Testis (tissue), 3 donors: ENCODE measurements around the gene FIGNL2. TPM values are rescaled to one million over a fixed set of nuclear protein-coding genes. Genes with fewer than 3 reads are reported as not detected.
"Not testable (repeated sequence)": the region's sequence is repeated elsewhere in the genome, so short reads cannot be mapped to it uniquely, and the experiment has no call there.

Experiments used
- DNase-seq: peaks from one replicate; pipeline ENCODE4 v3.0.0-alpha.2; 2019
- H3K27ac ChIP-seq, 2 donors: fragments of 200-600 bp; sonication (generic); one replicate each; pipeline ENCODE4 v1.5.1; 2019
- H3K27me3 ChIP-seq: fragments of 200-600 bp; sonication (generic); one replicate; pipeline ENCODE4 v1.5.1; 2019
- H3K36me3 ChIP-seq: fragments of 200-600 bp; sonication (generic); one replicate; pipeline ENCODE4 v1.5.1; 2017; ENCODE audit warnings: low read depth; ENCODE audit errors: missing control alignments
- H3K4me1 ChIP-seq: fragments of 200-600 bp; sonication (generic); one replicate; pipeline ENCODE4 v1.5.1; 2019
- H3K4me3 ChIP-seq, 2 donors: fragments of 200-600 bp; sonication (generic); one replicate each; pipeline ENCODE4 v1.5.1; 2017 to 2019
- H3K9me3 ChIP-seq: fragments of 200-600 bp; sonication (generic); one replicate; pipeline ENCODE4 v1.5.1; 2017
- POLR2A ChIP-seq: fragments of 450-650 bp; IDR thresholded peaks from one replicate; pipeline ENCODE4 v1.6.1; 2017; ENCODE audit warnings: antibody characterized with exemption, mild to moderate bottlenecking, moderate library complexity
- WGBS, 2 donors: methylation state at CpG; one replicate each; pipeline ENCODE4 v1.1.5; 2018; 5-methylcytosine and 5-hydroxymethylcytosine counted together
- intact Hi-C: fragments of 100-400 bp; cut with DNase I; formaldehyde crosslinking; loops from one replicate; pipeline ENCODE4 v1.15.1; 2023; ENCODE audit warnings: low total_unique reads
- polyA plus RNA-seq: library from polyadenylated mRNA; stranded (reverse); fragments of 350-450 nt; fragmentation: Illumina TruSeq; extraction: RNeasy Lipid Tissue Mini Kit (QIAGEN cat#74804); gene quantifications from one replicate; pipeline ENCODE4 v1.2.3, GENCODE V29; 2014; ENCODE audit warnings: low read depth, low replicate concordance; ENCODE audit not compliant: insufficient read depth
- total RNA-seq, 2 donors: library from RNA; depleted of rRNA; stranded (reverse); fragments of >200 nt; gene quantifications; one replicate each; pipeline ENCODE4 v1.2.3, GENCODE V29; 2016
- TF ChIP-seq, protein P1 (sequence below), 3 experiments: fragments of 450-650 bp in 2 of 3; fragments of 200-600 bp in 1 of 3; sonication (generic) in 1 of 3; IDR thresholded peaks; one replicate each; pipeline ENCODE4 v1.5.1; 2016 to 2019; ENCODE audit warnings: antibody characterized with exemption in 3 of 3, mild to moderate bottlenecking in 2 of 3, moderate library complexity in 1 of 3

The FIGNL2 gene
- total and polyA plus RNA-seq, 3 donors from 2014 or later = 1.1 to 2.1 (median 1.7) TPM

GRCh38 chr12:51889216-51890132 is 41.0 kb upstream of the FIGNL2 start:
- Histone ChIP-seq H3K27me3 (no peaks in the 10 kb centered on the region), H3K36me3 (no peaks in the 10 kb centered on the region), H3K4me3 (no peak overlapping the region), H3K27ac (no peak overlapping the region), H3K9me3 (no peaks in the 10 kb centered on the region), H3K4me1 (no peaks in the 10 kb centered on the region)
- 82 to 93% methylated on average over 15 to 21 of the region's 21 CpGs for WGBS, 2 donors
- TF ChIP-seq, protein P1, sequence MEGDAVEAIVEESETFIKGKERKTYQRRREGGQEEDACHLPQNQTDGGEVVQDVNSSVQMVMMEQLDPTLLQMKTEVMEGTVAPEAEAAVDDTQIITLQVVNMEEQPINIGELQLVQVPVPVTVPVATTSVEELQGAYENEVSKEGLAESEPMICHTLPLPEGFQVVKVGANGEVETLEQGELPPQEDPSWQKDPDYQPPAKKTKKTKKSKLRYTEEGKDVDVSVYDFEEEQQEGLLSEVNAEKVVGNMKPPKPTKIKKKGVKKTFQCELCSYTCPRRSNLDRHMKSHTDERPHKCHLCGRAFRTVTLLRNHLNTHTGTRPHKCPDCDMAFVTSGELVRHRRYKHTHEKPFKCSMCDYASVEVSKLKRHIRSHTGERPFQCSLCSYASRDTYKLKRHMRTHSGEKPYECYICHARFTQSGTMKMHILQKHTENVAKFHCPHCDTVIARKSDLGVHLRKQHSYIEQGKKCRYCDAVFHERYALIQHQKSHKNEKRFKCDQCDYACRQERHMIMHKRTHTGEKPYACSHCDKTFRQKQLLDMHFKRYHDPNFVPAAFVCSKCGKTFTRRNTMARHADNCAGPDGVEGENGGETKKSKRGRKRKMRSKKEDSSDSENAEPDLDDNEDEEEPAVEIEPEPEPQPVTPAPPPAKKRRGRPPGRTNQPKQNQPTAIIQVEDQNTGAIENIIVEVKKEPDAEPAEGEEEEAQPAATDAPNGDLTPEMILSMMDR (IDR thresholded peaks at IDR 0.05) = no peak
- no peak for TF ChIP-seq POLR2A
- no peak for DNase-seq
- intact Hi-C loops = no loop called here

DNA sequence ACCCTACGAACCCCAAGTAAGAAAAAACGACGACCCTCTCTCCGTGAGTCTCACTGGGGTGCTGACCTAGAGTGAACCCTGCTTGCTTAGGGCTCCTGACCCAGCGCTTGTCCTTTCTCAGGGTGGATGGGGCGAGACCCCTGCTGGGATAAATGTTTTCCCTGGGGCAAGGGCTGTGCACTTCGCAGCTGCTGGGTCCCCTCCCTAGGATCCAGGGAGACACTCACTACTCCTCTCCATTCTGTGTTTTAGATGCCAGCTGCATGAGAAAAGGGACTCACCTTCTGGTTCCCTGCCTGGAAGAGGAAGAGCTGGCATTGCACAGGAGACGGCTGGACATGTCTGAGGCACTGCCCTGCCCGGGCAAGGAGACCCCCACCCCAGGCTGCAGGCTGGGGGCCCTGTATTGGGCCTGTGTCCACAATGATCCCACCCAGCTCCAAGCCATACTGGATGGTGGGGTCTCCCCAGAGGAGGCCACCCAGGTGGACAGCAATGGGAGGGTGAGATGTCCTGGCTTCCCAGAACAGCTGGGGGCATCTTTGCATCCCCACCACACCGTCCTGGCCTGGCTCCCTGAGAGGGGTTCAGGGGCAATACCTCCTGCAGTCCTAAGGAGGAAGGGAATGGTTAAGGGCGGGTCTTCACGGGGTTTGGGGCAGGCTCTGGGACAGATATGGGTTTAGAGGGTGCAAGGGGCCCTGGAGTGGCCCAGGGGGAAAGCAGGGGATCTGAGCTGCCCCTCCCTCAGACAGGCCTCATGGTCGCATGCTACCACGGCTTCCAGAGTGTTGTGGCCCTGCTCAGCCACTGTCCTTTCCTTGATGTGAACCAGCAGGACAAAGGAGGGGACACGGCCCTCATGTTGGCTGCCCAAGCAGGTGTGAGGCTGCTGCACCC is 40.0 kb upstream of the FIGNL2 start:
- Histone ChIP-seq H3K4me3 (peak overlapping the region in 1 of 2 donors; percentile 32), H3K4me1 (no peaks in the 10 kb centered on the region), H3K27me3 (no peaks in the 10 kb centered on the region), H3K36me3 (no peaks in the 10 kb centered on the region), H3K9me3 (no peaks in the 10 kb centered on the region), H3K27ac (no peak overlapping the region)
- intact Hi-C loops = no loop called here
- TF ChIP-seq POLR2A = no peak
- TF ChIP-seq, protein P1 (IDR thresholded peaks at IDR 0.05) = no peak
- WGBS, 2 donors = 68 to 74% methylated on average over 10 to 15 of the region's 15 CpGs
- no peak for DNase-seq

- DNase-seq = peak; percentile 65
- Histone ChIP-seq H3K36me3 (no peaks in the 10 kb centered on the region), H3K4me3 (peak within 1 kb of the TSS in 1 of 2 donors; percentile 32), H3K27ac (no peak within 1 kb of the TSS), H3K27me3 (no peaks in the 10 kb centered on the region), H3K4me1 (no peaks in the 10 kb centered on the region), H3K9me3 (no peaks in the 10 kb centered on the region)
- intact Hi-C loops = no loop called here
- TF ChIP-seq POLR2A = no peak
- TF ChIP-seq, protein P1 (IDR thresholded peaks at IDR 0.05) = no peak
- WGBS, 2 donors = 41 to 44% methylated on average over 15 to 37 of the region's 41 CpGs
Measured at GRCh38 chr12:51887476-51888315, 39.2 kb upstream of the FIGNL2 start, which contains the start of gene ANKRD33. Gene ANKRD33 (plus strand): TSS chr12:51888103. CDS start chr12:51888187, 84 bp downstream.

GRCh38 chr12:51886021-51886710 is 37.6 kb upstream of the FIGNL2 start:
- intact Hi-C loops = no loop called here
- TF ChIP-seq POLR2A = no peak
- TF ChIP-seq, protein P1 (IDR thresholded peaks at IDR 0.05) = no peak
- Histone ChIP-seq H3K36me3 (no peaks in the 10 kb centered on the region), H3K4me1 (no peaks in the 10 kb centered on the region), H3K9me3 (no peaks in the 10 kb centered on the region), H3K27me3 (no peaks in the 10 kb centered on the region), H3K27ac (peak overlapping the region in 1 of 2 donors; percentile 56), H3K4me3 (no peak overlapping the region)
- WGBS, 2 donors = 63 to 69% methylated on average over 10 of the region's 10 CpGs
- DNase-seq = peak; percentile 62

GRCh38 chr12:51885294-51886020 is 36.9 kb upstream of the FIGNL2 start:
- H3K27me3 ChIP-seq, intact Hi-C loops, DNase-seq, H3K4me1 ChIP-seq, H3K4me3 ChIP-seq, H3K27ac ChIP-seq, H3K36me3 ChIP-seq, H3K9me3 ChIP-seq: not testable (repeated sequence)
- 90 to 92% methylated on average over 10 of the region's 10 CpGs for whole genome bisulfite sequencing, 2 donors
